Measurements from ENCODE around the gene BBS9.

DNA sequence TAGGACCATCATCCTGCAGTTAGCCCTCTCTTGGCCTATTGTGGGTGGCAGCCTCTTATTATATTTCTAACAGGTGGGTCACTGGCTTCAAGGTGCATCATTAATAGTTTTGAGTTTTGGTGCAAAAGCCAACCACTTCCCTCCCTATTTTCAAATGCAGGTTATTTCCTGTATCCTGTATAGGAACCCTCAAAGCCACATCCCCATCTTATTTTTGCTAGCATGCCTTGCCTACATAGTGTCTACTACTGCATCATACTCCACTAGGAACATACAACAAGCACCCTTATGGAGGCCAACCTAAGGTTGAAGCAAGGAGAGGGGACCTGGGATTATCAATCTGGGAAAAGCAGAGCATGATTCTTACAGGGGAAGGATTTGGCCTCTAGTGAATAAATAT, 264.4 kb downstream of the BBS9 start:
- TF ChIP-seq, protein P1, sequence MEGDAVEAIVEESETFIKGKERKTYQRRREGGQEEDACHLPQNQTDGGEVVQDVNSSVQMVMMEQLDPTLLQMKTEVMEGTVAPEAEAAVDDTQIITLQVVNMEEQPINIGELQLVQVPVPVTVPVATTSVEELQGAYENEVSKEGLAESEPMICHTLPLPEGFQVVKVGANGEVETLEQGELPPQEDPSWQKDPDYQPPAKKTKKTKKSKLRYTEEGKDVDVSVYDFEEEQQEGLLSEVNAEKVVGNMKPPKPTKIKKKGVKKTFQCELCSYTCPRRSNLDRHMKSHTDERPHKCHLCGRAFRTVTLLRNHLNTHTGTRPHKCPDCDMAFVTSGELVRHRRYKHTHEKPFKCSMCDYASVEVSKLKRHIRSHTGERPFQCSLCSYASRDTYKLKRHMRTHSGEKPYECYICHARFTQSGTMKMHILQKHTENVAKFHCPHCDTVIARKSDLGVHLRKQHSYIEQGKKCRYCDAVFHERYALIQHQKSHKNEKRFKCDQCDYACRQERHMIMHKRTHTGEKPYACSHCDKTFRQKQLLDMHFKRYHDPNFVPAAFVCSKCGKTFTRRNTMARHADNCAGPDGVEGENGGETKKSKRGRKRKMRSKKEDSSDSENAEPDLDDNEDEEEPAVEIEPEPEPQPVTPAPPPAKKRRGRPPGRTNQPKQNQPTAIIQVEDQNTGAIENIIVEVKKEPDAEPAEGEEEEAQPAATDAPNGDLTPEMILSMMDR (conservative IDR thresholded peaks at IDR 0.05; ENCODE audit: low read depth, low read length) = no peak
- no peak for TF ChIP-seq RFX5 (IDR thresholded peaks at IDR 0.05; ENCODE audit: low read depth, low read length)
- TF ChIP-seq FOS (IDR thresholded peaks at IDR 0.05; ENCODE audit: low read depth, low read length) = no peak
- no peak for TF ChIP-seq POLR2A (IDR thresholded peaks at IDR 0.05; ENCODE audit: low read depth, low read length)
- no peak for TF ChIP-seq CEBPB (IDR thresholded peaks at IDR 0.05; ENCODE audit: low read depth, low read length)
- no peak for TF ChIP-seq NFE2L2 (IDR thresholded peaks at IDR 0.05; ENCODE audit: low read depth, low read length)
- TF ChIP-seq, protein P2, sequence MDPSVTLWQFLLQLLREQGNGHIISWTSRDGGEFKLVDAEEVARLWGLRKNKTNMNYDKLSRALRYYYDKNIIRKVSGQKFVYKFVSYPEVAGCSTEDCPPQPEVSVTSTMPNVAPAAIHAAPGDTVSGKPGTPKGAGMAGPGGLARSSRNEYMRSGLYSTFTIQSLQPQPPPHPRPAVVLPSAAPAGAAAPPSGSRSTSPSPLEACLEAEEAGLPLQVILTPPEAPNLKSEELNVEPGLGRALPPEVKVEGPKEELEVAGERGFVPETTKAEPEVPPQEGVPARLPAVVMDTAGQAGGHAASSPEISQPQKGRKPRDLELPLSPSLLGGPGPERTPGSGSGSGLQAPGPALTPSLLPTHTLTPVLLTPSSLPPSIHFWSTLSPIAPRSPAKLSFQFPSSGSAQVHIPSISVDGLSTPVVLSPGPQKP (IDR thresholded peaks at IDR 0.05; ENCODE audit: borderline replicate concordance, low read depth, low read length) = no peak
- no peak for TF ChIP-seq RAD21 (IDR thresholded peaks at IDR 0.05; ENCODE audit: low read length)
- no peak for TF ChIP-seq BHLHE40 (IDR thresholded peaks at IDR 0.05; ENCODE audit: low read depth, low read length)
- no peak for TF ChIP-seq MXI1 (IDR thresholded peaks at IDR 0.05; ENCODE audit: borderline replicate concordance, low read depth, low read length)
